ENCODE results near the gene PRKCG.
"Not testable (repeated sequence)": the region's sequence is repeated elsewhere in the genome, so short reads cannot be mapped to it uniquely, and the experiment has no call there.

PRKCG gene

DNA sequence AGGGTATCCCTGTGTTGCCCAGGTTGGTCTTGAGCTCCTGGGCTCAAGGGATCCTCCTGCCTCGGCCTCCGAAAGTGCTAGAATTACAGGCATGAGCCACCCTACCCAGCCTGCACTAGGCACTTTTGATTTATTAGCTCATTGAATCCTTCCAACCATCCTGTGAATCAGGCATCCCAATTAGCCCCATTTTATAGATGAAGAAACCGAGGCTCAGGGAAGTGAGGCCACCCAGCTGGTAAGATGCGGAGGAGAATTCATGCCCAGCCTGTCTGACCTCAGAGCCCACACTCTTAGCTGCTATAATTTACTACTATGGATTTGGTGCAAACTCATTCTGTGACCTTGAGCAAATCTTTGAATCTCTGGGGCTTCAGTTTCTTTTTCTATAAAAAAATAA lies 62.9 kb downstream of the PRKCG start:
- DNase-seq = no peak

DNA sequence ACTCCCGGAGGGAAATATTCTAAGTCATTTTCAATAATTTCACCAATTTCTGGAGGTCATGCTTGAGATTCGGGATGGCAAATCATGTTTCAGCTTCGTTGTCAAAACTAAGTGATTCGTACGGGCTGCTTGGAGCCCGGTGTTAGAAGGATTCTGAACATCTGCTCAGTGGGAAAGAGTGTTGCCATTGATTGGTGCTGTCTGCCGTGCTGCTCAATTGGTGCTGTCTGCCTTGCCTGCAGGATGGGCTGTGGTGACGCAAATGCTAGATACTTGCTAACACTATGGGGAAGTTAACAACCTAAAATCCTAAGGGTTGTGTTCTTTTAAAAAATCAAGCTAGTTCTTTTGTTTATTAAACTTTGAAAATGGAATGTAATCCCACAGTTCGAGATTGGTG lies 63.4 kb downstream of the PRKCG start:
- DNase-seq = no peak

DNA sequence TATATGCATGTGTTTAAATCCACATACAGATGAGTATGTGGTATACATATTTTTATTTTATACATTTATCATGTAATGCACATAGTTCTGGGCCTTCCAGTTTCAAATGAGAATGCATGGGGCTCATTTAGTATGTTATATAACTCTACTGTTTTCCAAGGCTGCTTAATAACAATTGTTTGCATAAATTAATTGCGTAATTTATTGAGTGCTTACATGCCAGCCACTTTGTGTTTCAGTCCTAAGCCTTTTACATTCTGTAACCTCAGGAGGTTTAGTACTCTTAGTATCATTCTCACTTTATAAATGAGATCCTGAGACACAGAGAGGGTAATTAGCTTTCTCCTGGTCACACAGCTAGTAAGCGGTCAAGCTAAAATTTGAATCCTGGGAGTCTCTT lies 64.0 kb downstream of the PRKCG start:
- no peak for DNase-seq

DNA sequence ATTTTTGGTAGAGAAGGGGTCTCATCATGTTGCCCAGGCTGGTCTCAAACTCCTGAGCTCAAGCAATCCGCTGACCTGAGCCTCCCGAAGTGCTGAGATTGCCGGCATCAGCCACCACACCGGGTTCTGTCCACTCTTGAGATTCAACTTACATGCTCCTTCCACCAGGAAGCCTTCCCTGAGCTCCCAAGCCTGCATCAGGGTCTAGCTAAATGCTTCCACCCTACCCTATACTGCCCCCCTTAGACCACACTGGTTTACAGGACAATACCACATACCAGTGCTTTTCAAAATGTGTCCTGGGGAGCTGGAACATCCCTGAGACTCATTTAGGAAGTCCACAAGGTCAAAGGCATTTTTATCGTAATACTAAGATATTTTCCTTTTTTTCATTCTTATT lies 65.6 kb downstream of the PRKCG start:
- DNase-seq = no peak

DNA sequence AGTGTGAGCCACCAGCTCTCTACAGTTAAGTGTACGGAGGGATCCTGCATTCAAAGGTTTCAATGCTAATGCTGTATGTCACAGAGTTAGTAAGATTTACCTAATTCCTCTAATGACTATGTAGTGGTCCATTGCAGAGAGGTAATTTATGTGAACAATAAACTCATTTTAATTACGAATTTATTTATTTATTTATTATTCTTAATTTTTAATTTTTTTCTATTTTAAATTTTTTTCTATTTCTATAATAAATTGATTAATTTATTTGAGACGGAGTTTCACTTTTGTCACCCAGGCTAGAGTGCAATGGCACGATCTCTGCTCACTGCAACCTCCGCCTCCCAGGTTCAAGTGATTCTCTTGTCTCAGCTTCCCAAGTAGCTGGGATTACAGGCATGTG lies 66.6 kb downstream of the PRKCG start:
- not testable (repeated sequence) for DNase-seq

DNA sequence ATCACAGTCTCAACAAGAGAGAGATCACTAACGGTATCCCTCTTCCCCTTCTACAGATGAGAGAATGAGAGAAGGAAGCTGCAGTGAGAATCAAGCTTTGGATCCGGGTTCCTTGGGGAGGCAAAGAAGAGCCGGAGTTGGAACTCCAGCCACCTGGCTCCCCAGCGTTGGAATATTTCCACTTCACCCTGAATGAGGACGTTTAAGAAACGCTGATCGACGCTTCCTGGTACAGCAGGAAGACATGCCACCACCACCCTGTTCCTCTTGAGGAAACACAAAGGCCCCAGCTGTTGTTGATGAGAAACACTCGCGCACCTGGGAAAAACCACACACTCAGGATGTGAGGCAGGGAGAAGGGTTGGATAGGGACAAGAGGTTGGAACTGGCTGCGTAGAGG lies 69.4 kb downstream of the PRKCG start:
- no peak for DNase-seq

DNA sequence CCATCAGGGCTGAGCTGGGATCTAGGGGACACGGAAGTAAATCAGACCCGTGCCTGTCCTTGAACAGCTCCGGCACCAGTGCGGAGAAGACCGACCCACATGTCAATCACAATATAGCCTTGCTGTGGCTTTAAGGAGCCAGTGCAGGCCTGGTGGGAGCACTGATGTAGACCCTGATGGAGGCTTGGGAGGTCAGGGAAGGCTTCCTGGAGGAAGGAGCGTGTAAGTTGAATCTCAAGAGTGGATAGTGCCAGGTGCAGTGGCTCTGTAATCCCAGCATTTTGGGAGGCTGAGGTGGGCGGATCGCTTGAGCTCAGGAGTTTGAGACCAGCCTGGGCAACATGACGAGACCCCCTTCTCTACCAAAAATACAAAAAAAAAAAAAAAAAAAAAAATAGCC lies 70.0 kb downstream of the PRKCG start:
- no peak for DNase-seq

DNA sequence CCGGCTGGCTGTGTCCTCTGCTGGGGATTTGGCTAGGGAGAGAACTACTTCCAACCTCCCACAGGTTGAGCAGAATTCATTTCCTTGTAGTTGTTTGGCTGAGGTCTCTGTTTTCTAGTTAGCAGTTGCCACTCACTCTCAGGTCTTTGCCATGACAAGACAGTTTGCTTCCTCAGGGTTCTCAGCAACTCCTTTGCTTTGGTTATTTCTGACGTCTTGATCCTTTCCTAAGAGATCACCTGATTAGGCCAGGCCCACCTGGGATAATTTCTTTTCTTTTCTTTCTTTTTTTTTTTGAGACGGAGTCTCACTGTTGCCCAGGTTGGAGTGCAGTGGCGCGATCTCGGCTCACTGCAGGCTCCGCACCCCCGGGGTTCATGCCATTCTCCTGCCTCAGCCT lies 71.4 kb downstream of the PRKCG start:
- no peak for DNase-seq
